VCaP (cell line): Measurements from ENCODE around the gene ENPP1.

Source experiments
- H3K27ac ChIP-seq: fragments of 450-650 bp; 2 replicates; pipeline ENCODE4 v1.5.1; 2017
- CTCF ChIP-seq: fragments of 450-650 bp; conservative IDR thresholded peaks from 2 replicates; pipeline ENCODE4 v1.5.1; 2017; ENCODE audit warnings: mild to moderate bottlenecking, moderate library complexity

ENPP1 gene

DNA sequence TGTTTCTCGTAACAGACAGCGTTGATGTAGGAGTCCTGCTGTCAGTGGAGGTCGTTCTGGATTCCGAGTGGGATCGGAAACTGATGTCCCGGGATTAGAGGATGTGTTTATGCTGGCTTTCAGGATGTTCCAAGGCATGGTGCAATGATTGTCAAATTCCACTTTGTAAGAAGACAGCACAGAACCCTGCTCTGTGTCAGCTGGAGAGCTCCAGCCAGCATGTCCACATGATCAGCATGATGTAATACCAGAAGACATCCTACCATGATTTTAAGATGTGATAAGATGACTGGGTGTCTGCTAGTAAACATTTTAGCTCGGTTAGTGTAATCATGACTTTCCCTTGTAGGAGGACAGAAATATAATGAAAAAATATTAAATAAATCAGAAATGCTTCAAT, 20.3 kb downstream of the ENPP1 start:
- no peak overlapping the region for H3K27ac ChIP-seq
- no peak for TF ChIP-seq CTCF

- no peak for TF ChIP-seq CTCF
- H3K27ac ChIP-seq, result no peak overlapping the region
Measured at GRCh38 chr6:131828951-131829350, 21.1 kb downstream of the ENPP1 start.

DNA sequence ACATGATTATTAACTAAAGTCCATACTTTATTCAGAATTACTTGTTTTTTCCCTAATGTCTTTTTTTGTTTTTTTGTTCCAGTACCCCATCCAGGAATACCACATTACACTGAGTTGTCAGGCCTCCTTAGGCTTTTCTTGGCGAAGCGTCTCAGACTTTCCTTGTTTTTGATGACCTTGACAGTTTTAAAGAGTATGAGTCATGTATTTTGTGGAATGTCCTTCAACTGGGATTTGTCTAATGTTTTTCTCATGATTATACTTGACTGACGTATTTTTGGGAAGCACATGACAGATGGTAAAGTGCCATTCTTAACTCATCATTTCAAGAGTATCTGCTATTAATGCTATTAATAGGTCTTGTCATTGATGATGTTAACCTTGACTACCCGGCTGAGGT, 23.6 kb downstream of the ENPP1 start:
- TF ChIP-seq CTCF, result no peak
- H3K27ac ChIP-seq, result no peak overlapping the region

DNA sequence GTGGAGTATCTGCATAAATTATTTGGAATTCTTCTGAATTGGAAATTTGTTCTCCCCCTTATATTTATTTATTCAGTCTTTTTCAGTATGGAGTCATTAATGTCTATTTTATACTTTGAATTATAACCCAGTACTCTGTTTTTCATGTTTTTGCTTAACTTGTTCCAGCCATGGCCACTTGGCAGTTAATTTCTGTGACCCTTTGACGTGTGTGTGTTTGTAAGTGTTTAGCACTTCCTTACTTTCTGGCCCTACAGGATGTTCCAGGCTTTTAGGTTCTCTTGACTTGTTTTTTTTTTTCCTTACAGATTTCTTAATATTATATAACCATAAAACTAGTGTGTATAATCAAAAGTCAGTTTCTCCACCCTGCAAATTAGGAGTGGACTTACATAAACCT, 24.1 kb downstream of the ENPP1 start:
- TF ChIP-seq CTCF, result no peak
- no peak overlapping the region for H3K27ac ChIP-seq

DNA sequence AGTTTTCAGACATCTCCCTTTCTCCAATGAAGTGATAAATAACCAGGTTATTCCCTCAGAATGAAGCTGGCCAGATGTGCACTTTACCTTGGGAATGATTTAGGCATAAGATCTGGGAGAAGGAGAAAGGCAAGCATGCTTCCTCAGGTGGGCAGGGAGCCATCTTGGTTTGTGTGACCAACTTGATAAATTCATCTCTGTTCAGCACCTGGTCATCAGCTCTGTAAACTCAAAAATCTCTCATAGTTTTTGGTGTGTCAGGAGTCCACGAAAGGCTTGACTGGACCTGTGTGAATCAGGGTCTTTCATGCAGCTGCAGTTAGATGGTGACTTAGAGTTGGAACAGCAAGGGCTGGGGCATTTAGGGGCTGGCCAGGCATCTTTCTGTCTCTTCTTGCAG, 24.5 kb downstream of the ENPP1 start:
- TF ChIP-seq CTCF, result no peak
- H3K27ac ChIP-seq, result no peak overlapping the region

DNA sequence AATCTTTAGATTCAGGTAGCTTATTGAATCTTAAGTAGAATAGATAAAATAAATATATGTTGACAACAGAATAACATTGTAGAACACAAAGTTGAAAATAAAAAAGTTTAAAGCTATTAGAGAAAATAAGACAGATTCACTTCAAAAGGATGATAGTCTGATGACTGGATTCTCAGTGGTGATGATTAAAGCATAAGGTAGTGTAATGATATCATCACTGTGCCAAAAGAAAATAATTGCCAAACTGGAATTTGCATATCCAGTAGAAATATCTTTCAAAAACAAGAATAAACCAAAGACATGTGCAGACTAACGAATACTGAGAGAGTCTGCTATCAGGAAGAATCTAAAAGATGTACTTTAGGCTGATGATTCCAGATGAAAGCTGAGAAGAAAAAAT, 30.2 kb downstream of the ENPP1 start:
- TF ChIP-seq CTCF, result no peak
- H3K27ac ChIP-seq, result no peak overlapping the region

GRCh38 chr6:131839388-131839787, 31.6 kb downstream of the ENPP1 start:
- TF ChIP-seq CTCF, result no peak
- no peak overlapping the region for H3K27ac ChIP-seq

DNA sequence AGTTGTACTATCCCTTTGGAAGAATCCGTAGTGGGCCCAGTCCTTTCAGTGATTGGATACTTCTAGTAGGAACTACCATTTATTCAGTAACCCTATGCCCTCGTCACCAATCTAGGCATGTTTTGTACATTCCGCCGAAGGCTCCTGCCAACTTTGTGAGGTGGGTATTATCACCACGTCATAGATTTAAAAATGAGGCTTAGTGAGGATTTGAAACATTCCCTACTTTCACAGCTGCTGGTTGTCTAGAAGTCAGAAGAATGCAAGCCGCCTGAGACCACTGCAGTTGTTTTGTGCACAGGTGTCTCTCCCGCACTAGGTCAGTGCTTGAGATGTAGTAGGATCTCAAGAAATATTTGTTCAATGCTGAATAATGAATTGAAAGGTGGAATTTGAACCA, 32.6 kb downstream of the ENPP1 start:
- no peak overlapping the region for H3K27ac ChIP-seq
- TF ChIP-seq CTCF, result no peak
